Measurements from ENCODE around the gene DHRS4. TPM values are rescaled to one million over a fixed set of nuclear protein-coding genes. Genes with fewer than 3 reads are reported as not detected.
A peak's percentile ranks its signal among the peaks of the same experiment; 100 is the strongest.
"Not testable (repeated sequence)": the region's sequence is repeated elsewhere in the genome, so short reads cannot be mapped to it uniquely, and the experiment has no call there.

DHRS4 gene
- total and polyA plus RNA-seq, 9 of the 15 experiments (the other 6 are each of a cell fraction or from before 2014, with no cell fraction given) = 0.51 to 35.9 (median 10.1) TPM

GRCh38 chr14:24001078-24001477 is 47.5 kb downstream of the DHRS4 start:
- CTCF ChIA-PET (ENCODE audit: low intra/inter-chr PET ratio); H3K79me2 ChIP-seq (ENCODE audit: control insufficient read depth, insufficient read depth, low read length); H3K4me1 ChIP-seq (replicated peaks in 1 of 2; ENCODE audit: control insufficient read depth in 2 of 2, insufficient read depth in 2 of 2, low read length in 2 of 2); FAIRE-seq; H3K4me3 ChIP-seq; H3K9me1 ChIP-seq (ENCODE audit: control insufficient read depth, insufficient read depth, low read length); H3K9ac ChIP-seq (ENCODE audit: insufficient read depth in 1 of 2, low read depth in 2 of 2, low read length in 2 of 2); H2AFZ ChIP-seq (ENCODE audit: low read depth, low read length); H3K27me3 ChIP-seq (ENCODE audit: control insufficient read depth in 2 of 2, insufficient read depth in 2 of 2, low read length in 2 of 2); H3K27ac ChIP-seq (ENCODE audit: extremely low read depth, low read depth, low read length); in situ Hi-C loops (cut with MboI); H4K20me1 ChIP-seq (replicated peaks; ENCODE audit: control insufficient read depth, insufficient read depth, low read length); intact Hi-C loops (cut with micrococcal nuclease); DNase-seq (ENCODE audit: extremely low read depth in 1 of 4, low spot score in 3 of 4); BruUV-seq (replicated peaks); POLR2A ChIA-PET; H3K9me3 ChIP-seq (replicated peaks; ENCODE audit: control insufficient read depth, insufficient read depth, low read depth, low read length); H3K36me3 ChIP-seq (ENCODE audit: control insufficient read depth, insufficient read depth, low read length); H3K4me2 ChIP-seq (ENCODE audit: insufficient read depth, low read length); ATAC-seq: not testable (repeated sequence)

- ATAC-seq; POLR2A ChIA-PET; in situ Hi-C loops (cut with MboI): not testable (repeated sequence)
These were observed 48.1 kb downstream of the DHRS4 start for GRCh38 chr14:24001679-24002078.

GRCh38 chr14:24006471-24006816 is 52.9 kb downstream of the DHRS4 start:
- peak overlapping the region; percentile 72; the same call in 1 of the 2 replicates for H2AFZ ChIP-seq (ENCODE audit: low read depth, low read length)
- ATAC-seq; H4K20me1 ChIP-seq (replicated peaks; ENCODE audit: control insufficient read depth, insufficient read depth, low read length); H3K4me2 ChIP-seq (ENCODE audit: insufficient read depth, low read length); H3K9me3 ChIP-seq (replicated peaks; ENCODE audit: control insufficient read depth, insufficient read depth, low read depth, low read length); intact Hi-C loops (cut with micrococcal nuclease); H3K27me3 ChIP-seq (ENCODE audit: control insufficient read depth in 2 of 2, insufficient read depth in 2 of 2, low read length in 2 of 2); BruUV-seq (replicated peaks); H3K27ac ChIP-seq (ENCODE audit: extremely low read depth, low read depth, low read length); H3K9me1 ChIP-seq (ENCODE audit: control insufficient read depth, insufficient read depth, low read length); in situ Hi-C loops (cut with MboI); CTCF ChIA-PET (ENCODE audit: low intra/inter-chr PET ratio); H3K79me2 ChIP-seq (ENCODE audit: control insufficient read depth, insufficient read depth, low read length); H3K4me1 ChIP-seq (replicated peaks in 1 of 2; ENCODE audit: control insufficient read depth in 2 of 2, insufficient read depth in 2 of 2, low read length in 2 of 2); FAIRE-seq; H3K36me3 ChIP-seq (ENCODE audit: control insufficient read depth, insufficient read depth, low read length); DNase-seq (ENCODE audit: extremely low read depth in 1 of 4, low spot score in 3 of 4); POLR2A ChIA-PET: not testable (repeated sequence)
- WGBS (ENCODE audit: insufficient coverage, low coverage, missing lambda C conversion rate) = no CpG with 5 or more reads among the region's 15 CpGs
- peak overlapping the region in 1 of 2 experiments; percentile 68; a peak in 1 of 4 replicates for H3K9ac ChIP-seq (ENCODE audit: insufficient read depth in 1 of 2, low read depth in 2 of 2, low read length in 2 of 2)
- peak overlapping the region; percentile 22; the same call in 1 of the 2 replicates for H3K4me3 ChIP-seq

More at GRCh38 chr14:24001679-24002078, 48.1 kb downstream of the DHRS4 start:
- H4K20me1 ChIP-seq (replicated peaks; ENCODE audit: control insufficient read depth, insufficient read depth, low read length); BruUV-seq (replicated peaks); H3K27ac ChIP-seq (ENCODE audit: extremely low read depth, low read depth, low read length); FAIRE-seq; H3K79me2 ChIP-seq (ENCODE audit: control insufficient read depth, insufficient read depth, low read length); H3K9ac ChIP-seq (ENCODE audit: insufficient read depth in 1 of 2, low read depth in 2 of 2, low read length in 2 of 2); H2AFZ ChIP-seq (ENCODE audit: low read depth, low read length); H3K9me1 ChIP-seq (ENCODE audit: control insufficient read depth, insufficient read depth, low read length); H3K4me1 ChIP-seq (replicated peaks in 1 of 2; ENCODE audit: control insufficient read depth in 2 of 2, insufficient read depth in 2 of 2, low read length in 2 of 2); intact Hi-C loops (cut with micrococcal nuclease); CTCF ChIA-PET (ENCODE audit: low intra/inter-chr PET ratio); DNase-seq (ENCODE audit: extremely low read depth in 1 of 4, low spot score in 3 of 4); H3K9me3 ChIP-seq (replicated peaks; ENCODE audit: control insufficient read depth, insufficient read depth, low read depth, low read length); H3K4me2 ChIP-seq (ENCODE audit: insufficient read depth, low read length); H3K4me3 ChIP-seq; H3K36me3 ChIP-seq (ENCODE audit: control insufficient read depth, insufficient read depth, low read length); H3K27me3 ChIP-seq (ENCODE audit: control insufficient read depth in 2 of 2, insufficient read depth in 2 of 2, low read length in 2 of 2): not testable (repeated sequence)
- no CpG with 5 or more reads among the region's 2 CpGs for WGBS (ENCODE audit: insufficient coverage, low coverage, missing lambda C conversion rate)
